HCT116 (cell line): ENCODE results near the gene WDR88. TPM values are rescaled to one million over a fixed set of nuclear protein-coding genes. Genes with fewer than 3 reads are reported as not detected.

Source experiments
- ATAC-seq: fragments of 200-7000 bp; cut with Tn5 transposase; 2 replicates; pipeline ENCODE4 v1.9.1; 2020; ENCODE audit warnings: mild to moderate bottlenecking, moderate library complexity
- BruUV-seq: library from RNA; stranded (reverse); fragments of 400-500 nt; replicated peaks from 2 replicates; lab custom pipeline; 2021; lab: Mats Ljungman, UMichigan
- CTCF ChIA-PET: fragments of 300-600 bp; sonication (Branson Sonifier 250); formaldehyde crosslinking; loops from one replicate; lab custom pipeline; 2021; ENCODE audit warnings: antibody characterized with exemption; lab: Charles Lee
- POLR2A ChIA-PET: fragments of 300-600, 350-600 bp; sonication (Branson Sonifier 250); formaldehyde crosslinking; loops from one replicate; lab custom pipeline; 2021; ENCODE audit warnings: antibody characterized with exemption; lab: Charles Lee
- RAD21 ChIA-PET, 2 experiments: fragments of 300-600 bp; sonication (Branson Sonifier 250); formaldehyde crosslinking; loops; one replicate each; lab custom pipeline; 2023; ENCODE audit warnings: low total read pairs in 2 of 2; ENCODE audit not compliant: uncharacterized antibody in 2 of 2, unreplicated experiment in 2 of 2, low non-redundant PET in 1 of 2; lab: Charles Lee
- DNase-seq: peaks from one replicate; pipeline ENCODE4 v3.0.0-alpha.2; 2010; ENCODE audit warnings: low read depth, low spot score
- H2AFZ ChIP-seq: fragments of 200-600 bp; shearing (Covaris generic), sonication (generic); 2 replicates; pipeline ENCODE4 v1.6.1; 2017; ENCODE audit warnings: low read depth, mixed run types, mixed read lengths, antibody characterized with exemption, low read length; ENCODE audit not compliant: poor library complexity, severe bottlenecking
- H3K27ac ChIP-seq: 2 replicates; pipeline ENCODE4 v1.5.1; 2012; ENCODE audit warnings: low read depth, low read length
- H3K27me3 ChIP-seq: fragments of 200-600 bp; sonication (generic); 2 replicates; pipeline ENCODE4 v1.6.1; 2016; ENCODE audit warnings: mixed run types, low read length, mixed read lengths; ENCODE audit not compliant: insufficient read depth
- H3K36me3 ChIP-seq, 2 experiments: fragments of 200-500 bp in 1 of 2; fragments of 200-600 bp in 1 of 2; sonication (Bioruptor generic) in 1 of 2; sonication (generic) in 1 of 2; 2 replicates each; pipeline versions ENCODE4 v1.5.1 to v1.6.1; 2014 to 2016; ENCODE audit warnings: low read length in 2 of 2, inconsistent platforms in 1 of 2, mixed read lengths in 1 of 2, mixed run types in 1 of 2; ENCODE audit not compliant: insufficient read depth in 2 of 2, control insufficient read depth in 1 of 2
- H3K4me1 ChIP-seq, 2 experiments: fragments of 200-600 bp in 1 of 2; sonication (generic) in 1 of 2; 2 replicates each; pipeline versions ENCODE4 v1.5.1 to v1.6.1; 2012 to 2017; ENCODE audit warnings: low read length in 2 of 2, inconsistent platforms in 1 of 2, mild to moderate bottlenecking in 1 of 2, mixed read lengths in 1 of 2, mixed run types in 1 of 2, moderate library complexity in 1 of 2; ENCODE audit not compliant: insufficient read depth in 2 of 2, control insufficient read depth in 1 of 2
- H3K4me2 ChIP-seq: fragments of 200-600 bp; sonication (generic); 2 replicates; pipeline ENCODE4 v1.6.1; 2017; ENCODE audit warnings: mixed run types, low read length, mixed read lengths
- H3K4me3 ChIP-seq, 2 experiments: fragments of 200-600 bp in 1 of 2; sonication (generic) in 1 of 2; replicated peaks in 1 of 2; 2 replicates each; pipeline ENCODE4 v1.5.1; 2011 to 2016; ENCODE audit warnings: low read length in 2 of 2, control low read depth in 1 of 2, low read depth in 1 of 2, mild to moderate bottlenecking in 1 of 2, mixed read lengths in 1 of 2, mixed run types in 1 of 2
- H3K79me2 ChIP-seq: fragments of 200-600 bp; sonication (generic); 2 replicates; pipeline ENCODE4 v1.6.1; 2017; ENCODE audit warnings: mild to moderate bottlenecking, mixed run types, low read length, moderate library complexity, mixed read lengths; ENCODE audit not compliant: insufficient read depth
- H3K9ac ChIP-seq: fragments of 200-600 bp; sonication (generic); 2 replicates; pipeline ENCODE4 v1.6.1; 2016; ENCODE audit warnings: low read length, mixed read lengths
- H3K9me2 ChIP-seq: fragments of 200-600 bp; sonication (generic), shearing (Covaris generic); 2 replicates; pipeline ENCODE4 v1.6.1; 2017; ENCODE audit warnings: mixed run types, mild to moderate bottlenecking, moderate library complexity; ENCODE audit not compliant: insufficient read depth
- H3K9me3 ChIP-seq, 2 experiments: fragments of 200-500 bp in 1 of 2; fragments of 200-600 bp in 1 of 2; sonication (Bioruptor generic) in 1 of 2; sonication (generic) in 1 of 2; 2 replicates each; pipeline ENCODE4 v1.6.1; 2014 to 2017; ENCODE audit warnings: low read length in 2 of 2, mixed read lengths in 2 of 2, inconsistent platforms in 1 of 2, low read depth in 1 of 2, mild to moderate bottlenecking in 1 of 2, mixed run types in 1 of 2, moderate library complexity in 1 of 2; ENCODE audit not compliant: control insufficient read depth in 1 of 2, insufficient read depth in 1 of 2
- H4K20me1 ChIP-seq: fragments of 200-600 bp; sonication (generic), shearing (Covaris generic); 2 replicates; pipeline ENCODE4 v1.6.1; 2017; ENCODE audit warnings: mixed run types, mild to moderate bottlenecking, moderate library complexity; ENCODE audit not compliant: insufficient read depth
- CBX3 ChIP-seq: IDR thresholded peaks from 2 replicates; pipeline ENCODE4 v1.6.1; 2012; ENCODE audit warnings: low read depth
- CEBPB ChIP-seq: IDR thresholded peaks from 2 replicates; pipeline ENCODE4 v1.6.1; 2012; ENCODE audit warnings: low read depth
- CTCF ChIP-seq, 3 experiments: fragments of 200-600 bp in 1 of 3; sonication (generic) in 1 of 3; IDR thresholded peaks in 2 of 3; conservative IDR thresholded peaks in 1 of 3; 2 replicates each; pipeline ENCODE4 v1.5.1; 2012 to 2017; ENCODE audit warnings: low read depth in 2 of 3, low read length in 2 of 3, antibody characterized with exemption in 1 of 3, borderline replicate concordance in 1 of 3, control low read depth in 1 of 3, mild to moderate bottlenecking in 1 of 3, mixed read lengths in 1 of 3, mixed run types in 1 of 3, moderate library complexity in 1 of 3; ENCODE audit not compliant: insufficient read depth in 1 of 3
- EGR1 ChIP-seq: IDR thresholded peaks from 2 replicates; pipeline ENCODE4 v1.6.1; 2012; ENCODE audit warnings: low read depth
- ELF1 ChIP-seq: IDR thresholded peaks from 2 replicates; pipeline ENCODE4 v1.6.1; 2012; ENCODE audit warnings: low read depth, borderline replicate concordance
- EZH2 ChIP-seq: fragments of 200-600 bp; sonication (generic); IDR thresholded peaks from 2 replicates; pipeline ENCODE4 v1.6.1; 2017; ENCODE audit warnings: antibody characterized with exemption, mixed run types
- EZH2phosphoT487 ChIP-seq: fragments of 200-600 bp; IDR thresholded peaks from 2 replicates; pipeline ENCODE4 v1.6.1; 2018; ENCODE audit warnings: antibody characterized with exemption, borderline replicate concordance
- JUND ChIP-seq: IDR thresholded peaks from 2 replicates; pipeline ENCODE4 v1.6.1; 2012
- POLR2A ChIP-seq: IDR thresholded peaks from 2 replicates; pipeline ENCODE4 v1.7.0; 2011; ENCODE audit warnings: borderline replicate concordance; ENCODE audit not compliant: insufficient read depth, insufficient read length; ENCODE audit errors: extremely low read depth
- POLR2AphosphoS5 ChIP-seq: IDR thresholded peaks from 2 replicates; pipeline ENCODE4 v1.6.1; 2011; ENCODE audit warnings: mild to moderate bottlenecking, low read depth, low read length, moderate library complexity
- RAD21 ChIP-seq: IDR thresholded peaks from 2 replicates; pipeline ENCODE4 v1.6.1; 2012; ENCODE audit warnings: low read depth, mild to moderate bottlenecking
- SIN3A ChIP-seq: IDR thresholded peaks from 2 replicates; pipeline ENCODE4 v1.6.1; 2012; ENCODE audit warnings: low read depth
- SRF ChIP-seq: IDR thresholded peaks from 2 replicates; pipeline ENCODE4 v1.6.1; 2012; ENCODE audit warnings: low read depth
- TCF7L2 ChIP-seq: IDR thresholded peaks from 2 replicates; pipeline ENCODE4 v1.7.0; 2011; ENCODE audit warnings: borderline replicate concordance, inconsistent platforms; ENCODE audit not compliant: insufficient read depth, insufficient read length; ENCODE audit errors: extremely low read depth
- YY1 ChIP-seq: IDR thresholded peaks from 2 replicates; pipeline ENCODE4 v1.6.1; 2011; ENCODE audit warnings: low read length, low read depth, moderate library complexity, mild to moderate bottlenecking; ENCODE audit not compliant: insufficient replicate concordance; ENCODE audit errors: extremely low read depth
- ZBTB33 ChIP-seq: IDR thresholded peaks from 2 replicates; pipeline ENCODE4 v1.6.1; 2011; ENCODE audit warnings: mild to moderate bottlenecking, low read length, moderate library complexity; ENCODE audit not compliant: insufficient replicate concordance; ENCODE audit errors: extremely low read depth
- ZFX ChIP-seq: fragments of 450-650 bp; IDR thresholded peaks from 2 replicates; pipeline ENCODE4 v1.6.1; 2017
- ZNF274 ChIP-seq: fragments of 200-500 bp; sonication (Bioruptor generic); IDR thresholded peaks from 2 replicates; pipeline ENCODE4 v1.6.1; 2014; ENCODE audit warnings: mild to moderate bottlenecking, low read depth, low read length, inconsistent platforms
- intact Hi-C: fragments of 100-400 bp; cut with micrococcal nuclease; formaldehyde crosslinking; loops from 2 replicates; pipeline ENCODE4 v1.10.0; 2022
- total RNA-seq: library from RNA; stranded (reverse); gene quantifications from one replicate; pipeline ENCODE4 v1.2.1, GENCODE V29; 2021; ENCODE audit not compliant: unreplicated experiment
- TF ChIP-seq, protein P1 (sequence below): IDR thresholded peaks from 2 replicates; pipeline ENCODE4 v1.6.1; 2012; ENCODE audit warnings: low read depth

The WDR88 gene
- total RNA-seq, 1 experiment from 2014 or later = not detected

- Histone ChIP-seq H3K4me3 (no peak overlapping the region), H3K9me2 (no peaks in the 10 kb centered on the region), H3K9ac (no peak overlapping the region), H3K36me3 (no peaks in the 10 kb centered on the region; a peak in 1 of 4 replicates), H3K79me2 (no peaks in the 10 kb centered on the region), H3K4me2 (no peak overlapping the region), H3K4me1 (no peaks in the 10 kb centered on the region), H2AFZ (no peak overlapping the region), H4K20me1 (no peaks in the 10 kb centered on the region), H3K9me3 (no peaks in the 10 kb centered on the region), H3K27me3 (no peaks in the 10 kb centered on the region), H3K27ac (no peak overlapping the region)
- TF ChIP-seq JUND = no peak
- no peak for TF ChIP-seq CEBPB
- no peak for TF ChIP-seq RAD21
- no peak for TF ChIP-seq POLR2AphosphoS5
- no peak for TF ChIP-seq ZFX
- no peak for TF ChIP-seq ZNF274
- TF ChIP-seq SIN3A = no peak
- TF ChIP-seq YY1 = no peak
- TF ChIP-seq EZH2phosphoT487 = no peak
- TF ChIP-seq ZBTB33 = no peak
- TF ChIP-seq EZH2 = no peak
- no peak for TF ChIP-seq EGR1
- TF ChIP-seq, protein P1, sequence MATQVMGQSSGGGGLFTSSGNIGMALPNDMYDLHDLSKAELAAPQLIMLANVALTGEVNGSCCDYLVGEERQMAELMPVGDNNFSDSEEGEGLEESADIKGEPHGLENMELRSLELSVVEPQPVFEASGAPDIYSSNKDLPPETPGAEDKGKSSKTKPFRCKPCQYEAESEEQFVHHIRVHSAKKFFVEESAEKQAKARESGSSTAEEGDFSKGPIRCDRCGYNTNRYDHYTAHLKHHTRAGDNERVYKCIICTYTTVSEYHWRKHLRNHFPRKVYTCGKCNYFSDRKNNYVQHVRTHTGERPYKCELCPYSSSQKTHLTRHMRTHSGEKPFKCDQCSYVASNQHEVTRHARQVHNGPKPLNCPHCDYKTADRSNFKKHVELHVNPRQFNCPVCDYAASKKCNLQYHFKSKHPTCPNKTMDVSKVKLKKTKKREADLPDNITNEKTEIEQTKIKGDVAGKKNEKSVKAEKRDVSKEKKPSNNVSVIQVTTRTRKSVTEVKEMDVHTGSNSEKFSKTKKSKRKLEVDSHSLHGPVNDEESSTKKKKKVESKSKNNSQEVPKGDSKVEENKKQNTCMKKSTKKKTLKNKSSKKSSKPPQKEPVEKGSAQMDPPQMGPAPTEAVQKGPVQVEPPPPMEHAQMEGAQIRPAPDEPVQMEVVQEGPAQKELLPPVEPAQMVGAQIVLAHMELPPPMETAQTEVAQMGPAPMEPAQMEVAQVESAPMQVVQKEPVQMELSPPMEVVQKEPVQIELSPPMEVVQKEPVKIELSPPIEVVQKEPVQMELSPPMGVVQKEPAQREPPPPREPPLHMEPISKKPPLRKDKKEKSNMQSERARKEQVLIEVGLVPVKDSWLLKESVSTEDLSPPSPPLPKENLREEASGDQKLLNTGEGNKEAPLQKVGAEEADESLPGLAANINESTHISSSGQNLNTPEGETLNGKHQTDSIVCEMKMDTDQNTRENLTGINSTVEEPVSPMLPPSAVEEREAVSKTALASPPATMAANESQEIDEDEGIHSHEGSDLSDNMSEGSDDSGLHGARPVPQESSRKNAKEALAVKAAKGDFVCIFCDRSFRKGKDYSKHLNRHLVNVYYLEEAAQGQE = no peak
- no peak for TF ChIP-seq CTCF (IDR thresholded peaks at IDR 0.05 in 2 of 3, conservative IDR thresholded peaks at IDR 0.05 in 1 of 3; ENCODE audit: borderline replicate concordance in 1 of 3, insufficient read depth in 1 of 3, low read depth in 2 of 3, low read length in 2 of 3)
- TF ChIP-seq SRF = no peak
- no peak for TF ChIP-seq ELF1
- TF ChIP-seq TCF7L2 = no peak
- no peak for TF ChIP-seq POLR2A
- no peak for TF ChIP-seq CBX3
- no TSS peak for BruUV-seq
- DNase-seq = no peak
- ChIA-PET CTCF (no interaction called here), POLR2A (no interaction called here), RAD21 (no interaction called here)
- intact Hi-C loops = no loop called here
- ATAC-seq = no peak
These were observed 78.5 kb downstream of the WDR88 start for GRCh38 chr19:33210266-33210940.
